Neural cell (in vitro differentiated cells): ENCODE measurements around the gene FBXW2. TPM values are rescaled to one million over a fixed set of nuclear protein-coding genes. Genes with fewer than 3 reads are reported as not detected.
A peak's percentile ranks its signal among the peaks of the same experiment; 100 is the strongest.

Source experiments
- H2AFZ ChIP-seq: fragments of 200-600, 300-800 bp; sonication (generic), shearing (Covaris generic); 2 replicates; pipeline ENCODE4 v1.6.0; 2014; ENCODE audit warnings: low read depth, mild to moderate bottlenecking, antibody characterized with exemption, low read length, moderate library complexity
- H3F3A ChIP-seq: fragments of 200-600 bp; shearing (Covaris generic); 2 replicates; pipeline ENCODE4 v1.6.1; 2016; ENCODE audit warnings: mild to moderate bottlenecking, moderate library complexity, mixed read lengths, antibody characterized with exemption, low read length; ENCODE audit not compliant: insufficient read depth, poor library complexity, severe bottlenecking
- H3K27ac ChIP-seq: fragments of 200-600, 300-800 bp; sonication (generic), shearing (Covaris generic); 2 replicates; pipeline ENCODE4 v1.5.1; 2014; ENCODE audit warnings: mild to moderate bottlenecking, low read length, moderate library complexity
- H3K27me3 ChIP-seq: fragments of 300-800, 200-600 bp; sonication (generic), shearing (Covaris generic); 2 replicates; pipeline ENCODE4 v1.6.0; 2014; ENCODE audit warnings: mild to moderate bottlenecking, low read depth, low read length, moderate library complexity; ENCODE audit not compliant: insufficient read depth
- H3K36me3 ChIP-seq: fragments of 300-800, 200-600 bp; sonication (generic), shearing (Covaris generic); 2 replicates; pipeline ENCODE4 v1.5.1; 2014; ENCODE audit warnings: mild to moderate bottlenecking, antibody characterized with exemption, low read length, moderate library complexity; ENCODE audit not compliant: insufficient read depth
- H3K4me2 ChIP-seq: fragments of 300-800, 200-600 bp; sonication (generic), shearing (Covaris generic); 2 replicates; pipeline ENCODE4 v1.6.0; 2014; ENCODE audit warnings: mild to moderate bottlenecking, low read length
- H3K4me3 ChIP-seq: fragments of 300-800, 200-600 bp; sonication (generic), shearing (Covaris generic); 2 replicates; pipeline ENCODE4 v1.5.1; 2014; ENCODE audit warnings: mild to moderate bottlenecking, low read length, moderate library complexity
- H3K79me2 ChIP-seq: fragments of 200-600 bp; shearing (Covaris generic); replicated peaks from 2 replicates; pipeline ENCODE4 v1.6.0; 2014; ENCODE audit warnings: mild to moderate bottlenecking, low read length, moderate library complexity; ENCODE audit not compliant: insufficient read depth
- H3K9ac ChIP-seq: fragments of 300-800, 200-600 bp; sonication (generic), shearing (Covaris generic); 2 replicates; pipeline ENCODE4 v1.6.1; 2016; ENCODE audit warnings: mild to moderate bottlenecking, low read length, mixed read lengths
- H3K9me2 ChIP-seq: fragments of 200-600 bp; shearing (Covaris generic); 2 replicates; pipeline ENCODE4 v1.6.1; 2016; ENCODE audit warnings: mild to moderate bottlenecking, low read length, mixed read lengths; ENCODE audit not compliant: insufficient read depth
- H3K9me3 ChIP-seq: fragments of 200-600, 300-800 bp; sonication (generic), shearing (Covaris generic); 2 replicates; pipeline ENCODE4 v1.6.1; 2016; ENCODE audit warnings: mild to moderate bottlenecking, mixed run types, low read length, moderate library complexity, mixed read lengths
- H4K20me1 ChIP-seq: fragments of 200-600 bp; shearing (Covaris generic); 2 replicates; pipeline ENCODE4 v1.6.1; 2016; ENCODE audit warnings: mild to moderate bottlenecking, mixed run types; ENCODE audit not compliant: insufficient read depth
- CTCF ChIP-seq: fragments of 450-650 bp; IDR thresholded peaks from 2 replicates; pipeline ENCODE4 v1.5.1; 2014; ENCODE audit warnings: antibody characterized with exemption, mild to moderate bottlenecking, moderate library complexity; ENCODE audit not compliant: poor library complexity, severe bottlenecking
- EP300 ChIP-seq: fragments of 450-650 bp; conservative IDR thresholded peaks from 2 replicates; pipeline ENCODE4 v1.6.1; 2014; ENCODE audit warnings: antibody characterized with exemption, mild to moderate bottlenecking, moderate library complexity; ENCODE audit not compliant: poor library complexity, severe bottlenecking
- EZH2 ChIP-seq: fragments of 200-600, 300-800 bp; shearing (Covaris generic), sonication (generic); IDR thresholded peaks from 2 replicates; pipeline ENCODE4 v1.6.1; 2014; ENCODE audit warnings: antibody characterized with exemption, low read length, borderline replicate concordance, mild to moderate bottlenecking; ENCODE audit not compliant: insufficient read depth, poor library complexity, severe bottlenecking
- MXI1 ChIP-seq: fragments of 450-650 bp; conservative IDR thresholded peaks from 2 replicates; pipeline ENCODE4 v1.6.1; 2014; ENCODE audit warnings: antibody characterized with exemption, mild to moderate bottlenecking; ENCODE audit not compliant: poor library complexity, severe bottlenecking
- POLR2AphosphoS5 ChIP-seq: IDR thresholded peaks from 2 replicates; pipeline ENCODE4 v1.6.1; 2012
- RAD21 ChIP-seq: fragments of 450-650 bp; conservative IDR thresholded peaks from 2 replicates; pipeline ENCODE4 v1.6.1; 2014; ENCODE audit warnings: antibody characterized with exemption, mild to moderate bottlenecking, moderate library complexity
- SMC3 ChIP-seq: fragments of 450-650 bp; conservative IDR thresholded peaks from 2 replicates; pipeline ENCODE4 v1.6.1; 2014; ENCODE audit warnings: antibody characterized with exemption, mild to moderate bottlenecking, moderate library complexity; ENCODE audit not compliant: poor library complexity
- TAF1 ChIP-seq: IDR thresholded peaks from 2 replicates; pipeline ENCODE4 v1.6.1; 2012; ENCODE audit warnings: low read depth
- polyA plus RNA-seq: library from polyadenylated mRNA; depleted of rRNA; stranded (reverse); fragments of >200 nt; gene quantifications from 2 replicates; pipeline ENCODE4 v1.2.3, GENCODE V29; 2014
- TF ChIP-seq, protein P1 (sequence below): IDR thresholded peaks from 2 replicates; pipeline ENCODE4 v1.6.1; 2012; ENCODE audit warnings: borderline replicate concordance

Gene FBXW2
- polyA plus RNA-seq, 1 donor from 2014 or later: 49.5 TPM

DNA sequence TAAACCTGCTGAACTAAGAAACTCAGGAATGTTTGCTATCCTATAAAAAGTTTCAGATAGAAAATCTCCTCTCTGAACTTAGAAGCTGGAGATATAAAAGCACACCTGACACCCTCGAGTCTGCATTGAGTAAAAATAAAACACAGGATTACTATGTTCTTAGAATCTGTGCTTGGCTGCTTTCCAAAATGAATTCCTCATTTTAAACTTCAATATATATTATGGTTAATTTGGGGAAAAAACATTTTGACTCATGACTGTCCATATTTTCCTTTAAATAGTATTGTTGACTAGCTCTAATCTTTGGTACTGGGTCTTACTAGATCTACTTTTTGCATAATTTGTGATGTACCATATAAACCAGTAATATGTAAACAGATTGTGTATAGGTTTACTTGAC is 36.7 kb downstream of the FBXW2 start:
- no peak for TF ChIP-seq SMC3
- TF ChIP-seq EZH2: no peak
- TF ChIP-seq, protein P1, sequence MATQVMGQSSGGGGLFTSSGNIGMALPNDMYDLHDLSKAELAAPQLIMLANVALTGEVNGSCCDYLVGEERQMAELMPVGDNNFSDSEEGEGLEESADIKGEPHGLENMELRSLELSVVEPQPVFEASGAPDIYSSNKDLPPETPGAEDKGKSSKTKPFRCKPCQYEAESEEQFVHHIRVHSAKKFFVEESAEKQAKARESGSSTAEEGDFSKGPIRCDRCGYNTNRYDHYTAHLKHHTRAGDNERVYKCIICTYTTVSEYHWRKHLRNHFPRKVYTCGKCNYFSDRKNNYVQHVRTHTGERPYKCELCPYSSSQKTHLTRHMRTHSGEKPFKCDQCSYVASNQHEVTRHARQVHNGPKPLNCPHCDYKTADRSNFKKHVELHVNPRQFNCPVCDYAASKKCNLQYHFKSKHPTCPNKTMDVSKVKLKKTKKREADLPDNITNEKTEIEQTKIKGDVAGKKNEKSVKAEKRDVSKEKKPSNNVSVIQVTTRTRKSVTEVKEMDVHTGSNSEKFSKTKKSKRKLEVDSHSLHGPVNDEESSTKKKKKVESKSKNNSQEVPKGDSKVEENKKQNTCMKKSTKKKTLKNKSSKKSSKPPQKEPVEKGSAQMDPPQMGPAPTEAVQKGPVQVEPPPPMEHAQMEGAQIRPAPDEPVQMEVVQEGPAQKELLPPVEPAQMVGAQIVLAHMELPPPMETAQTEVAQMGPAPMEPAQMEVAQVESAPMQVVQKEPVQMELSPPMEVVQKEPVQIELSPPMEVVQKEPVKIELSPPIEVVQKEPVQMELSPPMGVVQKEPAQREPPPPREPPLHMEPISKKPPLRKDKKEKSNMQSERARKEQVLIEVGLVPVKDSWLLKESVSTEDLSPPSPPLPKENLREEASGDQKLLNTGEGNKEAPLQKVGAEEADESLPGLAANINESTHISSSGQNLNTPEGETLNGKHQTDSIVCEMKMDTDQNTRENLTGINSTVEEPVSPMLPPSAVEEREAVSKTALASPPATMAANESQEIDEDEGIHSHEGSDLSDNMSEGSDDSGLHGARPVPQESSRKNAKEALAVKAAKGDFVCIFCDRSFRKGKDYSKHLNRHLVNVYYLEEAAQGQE: no peak
- no peak for TF ChIP-seq POLR2AphosphoS5
- TF ChIP-seq RAD21: no peak
- no peak for TF ChIP-seq CTCF
- TF ChIP-seq EP300: no peak
- TF ChIP-seq TAF1: no peak
- TF ChIP-seq MXI1: no peak
- H3K27me3 ChIP-seq: no peaks in the 10 kb centered on the region
- H2AFZ ChIP-seq: no peak overlapping the region
- no peak overlapping the region for H3K4me3 ChIP-seq
- H3F3A ChIP-seq: no peaks in the 10 kb centered on the region
- no peaks in the 10 kb centered on the region for H3K9me2 ChIP-seq
- H3K4me2 ChIP-seq: no peak overlapping the region
- no peaks in the 10 kb centered on the region for H3K9me3 ChIP-seq
- H3K9ac ChIP-seq: no peak overlapping the region
- H4K20me1 ChIP-seq: no peaks in the 10 kb centered on the region
- no peaks in the 10 kb centered on the region for H3K36me3 ChIP-seq
- H3K27ac ChIP-seq: no peak overlapping the region
- no peaks in the 10 kb centered on the region for H3K79me2 ChIP-seq

DNA sequence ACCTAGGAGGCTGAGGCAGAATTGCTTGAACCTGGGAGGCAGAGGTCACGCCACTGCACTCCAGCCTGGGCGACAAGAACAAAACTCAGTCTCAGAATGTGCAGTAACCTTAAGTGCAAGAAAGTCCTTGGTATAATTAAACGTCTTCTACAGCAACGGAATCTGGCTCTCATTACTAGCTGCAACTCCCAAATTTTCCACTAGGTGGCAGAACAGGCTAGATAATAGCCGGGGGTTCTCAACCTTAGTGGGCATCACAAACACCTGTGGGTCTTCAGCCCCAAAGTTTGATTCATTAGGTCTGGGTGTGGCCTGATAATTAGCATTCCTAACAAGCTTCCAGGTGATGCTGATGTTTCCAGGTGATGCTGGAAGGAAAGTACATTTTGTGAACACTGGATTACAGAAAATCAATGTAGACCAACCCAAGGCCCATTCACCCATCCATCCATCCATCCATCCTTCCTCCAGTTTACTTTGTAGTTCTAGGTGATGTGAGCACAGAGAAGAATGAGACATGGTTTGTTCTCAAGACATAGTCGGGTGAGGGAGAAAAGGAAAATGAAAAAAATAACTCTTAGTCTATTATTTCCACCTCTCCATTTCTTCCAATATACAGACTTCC is 37.3 kb downstream of the FBXW2 start:
- Histone ChIP-seq H3F3A (no peaks in the 10 kb centered on the region), H3K9me2 (no peaks in the 10 kb centered on the region), H2AFZ (no peak overlapping the region), H3K4me3 (no peak overlapping the region), H3K36me3 (no peaks in the 10 kb centered on the region), H3K9ac (no peak overlapping the region), H3K9me3 (no peaks in the 10 kb centered on the region), H3K27me3 (no peaks in the 10 kb centered on the region), H3K4me2 (no peak overlapping the region), H3K79me2 (no peaks in the 10 kb centered on the region), H3K27ac (no peak overlapping the region), H4K20me1 (no peaks in the 10 kb centered on the region)
- no peak for TF ChIP-seq TAF1
- no peak for TF ChIP-seq MXI1
- peak; percentile 92 for TF ChIP-seq RAD21
- TF ChIP-seq, protein P1: no peak
- no peak for TF ChIP-seq EP300
- no peak for TF ChIP-seq EZH2
- TF ChIP-seq SMC3: peak; percentile 87
- no peak for TF ChIP-seq POLR2AphosphoS5
- TF ChIP-seq CTCF: peak; percentile 90
